Suppressor macrophage treated with lipopolysaccharide for 4 hours (primary cell): ENCODE data around the gene PCDHGA4.
"Not testable (repeated sequence)": the region's sequence is repeated elsewhere in the genome, so short reads cannot be mapped to it uniquely, and the experiment has no call there.

Source experiments
- DNase-seq: peaks from one replicate; pipeline ENCODE4 v3.0.0-alpha.2; 2020

The PCDHGA4 gene

GRCh38 chr5:141349917-141350619 is 4.8 kb upstream of the PCDHGA4 start, which contains the start of gene PCDHGB1:
Gene PCDHGB1 (plus strand): TSS chr5:141350099. CDS start chr5:141350261, 162 bp downstream.
- no peak for DNase-seq

- DNase-seq = no peak
These were observed 3.2 kb upstream of the PCDHGA4 start for GRCh38 chr5:141351591-141351990.

- DNase-seq = no peak
These were observed 820 bp downstream of the PCDHGA4 start for GRCh38 chr5:141355641-141356040.

- DNase-seq = no peak
These were observed 1.3 kb downstream of the PCDHGA4 start for GRCh38 chr5:141356133-141356532.

- DNase-seq = no peak
These were observed 2.1 kb downstream of the PCDHGA4 start for GRCh38 chr5:141356950-141357349.

GRCh38 chr5:141359790-141360426 is 5.1 kb downstream of the PCDHGA4 start, which contains the start of gene PCDHGB2:
Gene PCDHGB2 (plus strand): TSS chr5:141359994. CDS start chr5:141360136, 142 bp downstream.
- DNase-seq = peak; percentile 29

GRCh38 chr5:141360685-141361084 is 5.9 kb downstream of the PCDHGA4 start:
- no peak for DNase-seq

- DNase-seq = no peak
These were observed 7.9 kb downstream of the PCDHGA4 start for GRCh38 chr5:141362719-141363118.

GRCh38 chr5:141363952-141364660 is 9.3 kb downstream of the PCDHGA4 start, which contains the start of gene PCDHGA5:
Gene PCDHGA5 (plus strand): TSS chr5:141364162. CDS start chr5:141364331, 169 bp downstream.
- DNase-seq = no peak

GRCh38 chr5:141366016-141366896 is 11.4 kb downstream of the PCDHGA4 start:
- no peak for DNase-seq

- DNase-seq = peak; percentile 22
These were observed 15.4 kb downstream of the PCDHGA4 start, which contains the start of gene PCDHGB3 for GRCh38 chr5:141369994-141370848. Gene PCDHGB3 (plus strand): TSS chr5:141370242. CDS start chr5:141370395, 153 bp downstream.

GRCh38 chr5:141371572-141372475 is 17.0 kb downstream of the PCDHGA4 start:
- DNase-seq = no peak

- no peak for DNase-seq
These were observed 19.0 kb downstream of the PCDHGA4 start, which contains the start of gene PCDHGA6 for GRCh38 chr5:141373673-141374317. Gene PCDHGA6 (plus strand): TSS chr5:141373891. CDS start chr5:141374084, 193 bp downstream.

- DNase-seq = no peak
These were observed 19.8 kb downstream of the PCDHGA4 start for GRCh38 chr5:141374627-141375026.

GRCh38 chr5:141375444-141376155 is 20.8 kb downstream of the PCDHGA4 start:
- not testable (repeated sequence) for DNase-seq

GRCh38 chr5:141382469-141383294 is 27.9 kb downstream of the PCDHGA4 start, which contains the start of gene PCDHGA7:
Gene PCDHGA7 (plus strand): TSS chr5:141382742. CDS start chr5:141382900, 158 bp downstream.
- DNase-seq = no peak

GRCh38 chr5:141383345-141383744 is 28.5 kb downstream of the PCDHGA4 start:
- DNase-seq = no peak
